Effector memory CD8-positive, alpha-beta T cell (primary cell): Measurements from ENCODE around the gene MALL.
A peak's percentile ranks its signal among the peaks of the same experiment; 100 is the strongest.
"Not testable (repeated sequence)": the region's sequence is repeated elsewhere in the genome, so short reads cannot be mapped to it uniquely, and the experiment has no call there.

Source experiments
- ATAC-seq: fragments of 150-1000 bp; cut with Tn5 transposase; replicated peaks from 2 replicates; pipeline ENCODE4 v1.10.0; 2021; ENCODE audit warnings: mild to moderate bottlenecking, moderate library complexity
- DNase-seq, 3 experiments: peaks; one replicate each; pipeline ENCODE4 v3.0.0; 2021
- H3K27ac Mint-ChIP-seq, 2 donors: one replicate each; pipeline ENCODE4 v1.8.0; 2022; ENCODE audit warnings: mild to moderate bottlenecking in 2 of 2, mixed read lengths in 2 of 2, moderate library complexity in 2 of 2
- H3K27me3 Mint-ChIP-seq, 2 donors: one replicate each; pipeline ENCODE4 v1.8.0; 2022; ENCODE audit warnings: mixed read lengths in 2 of 2
- H3K36me3 Mint-ChIP-seq: one replicate; pipeline ENCODE4 v1.8.0; 2022; ENCODE audit warnings: mild to moderate bottlenecking, moderate library complexity, mixed read lengths; ENCODE audit not compliant: insufficient read depth
- H3K4me1 Mint-ChIP-seq, 2 donors: one replicate each; pipeline ENCODE4 v1.8.0; 2022; ENCODE audit warnings: low read depth in 2 of 2, mixed read lengths in 2 of 2
- H3K4me3 Mint-ChIP-seq, 2 donors: one replicate each; pipeline ENCODE4 v1.8.0; 2022; ENCODE audit warnings: mild to moderate bottlenecking in 2 of 2, mixed read lengths in 2 of 2, moderate library complexity in 2 of 2
- H3K9me3 Mint-ChIP-seq, 2 donors: one replicate each; pipeline ENCODE4 v1.8.0; 2022; ENCODE audit warnings: mixed read lengths in 2 of 2
- total RNA-seq, 9 experiments: gene quantifications; one replicate each; lab custom pipeline; 2026; lab: John Stamatoyannopoulos, UW

MALL gene
- total RNA-seq, result 0 to 0.07 (median 0) reads per million in 9 experiments

DNA sequence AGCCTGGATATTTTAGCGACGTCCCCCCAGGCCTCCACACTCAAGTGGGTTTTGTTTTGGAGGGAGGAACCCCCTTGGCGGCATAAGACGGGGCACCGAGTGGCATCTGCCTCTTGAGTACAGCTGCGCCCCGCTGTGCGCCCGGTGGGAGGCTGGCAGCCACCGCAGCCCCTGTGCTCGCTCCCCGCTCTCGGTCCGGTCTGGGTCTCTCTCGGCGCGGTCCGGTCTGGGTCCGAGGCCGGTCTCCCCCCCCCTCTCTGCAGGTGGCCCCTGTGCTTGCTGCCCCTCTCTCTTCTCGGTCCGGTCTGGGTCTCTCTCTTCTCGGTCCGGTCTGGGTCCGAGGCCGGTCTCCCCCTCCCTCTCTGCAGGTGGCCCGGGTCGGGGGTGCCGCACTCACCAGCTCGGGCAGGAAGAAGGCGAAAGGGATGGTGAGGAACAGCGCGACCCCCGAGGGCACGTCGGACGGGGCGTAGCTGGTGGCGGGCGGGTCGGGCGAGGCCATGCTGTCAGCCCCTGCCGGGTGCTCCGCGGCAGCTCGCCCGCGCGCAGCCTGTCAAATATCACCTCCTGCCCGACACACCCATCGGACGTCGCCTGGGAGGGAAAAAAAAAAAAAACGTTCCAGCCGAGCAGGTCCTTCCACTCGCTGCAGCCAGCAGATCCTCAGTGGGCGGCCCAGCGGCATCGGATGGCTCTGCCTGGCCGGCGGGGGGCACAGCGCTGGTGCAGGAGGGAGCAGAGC lies at the start of gene MALL:
Gene MALL, minus strand, starts transcription at position 532 of the 742 bp plus-strand sequence. Its CDS starts 30 bp downstream, at position 502.
- Mint-ChIP-seq H3K4me1 (no peaks in the 10 kb centered on the region), H3K27me3 (peaks cover 67 to 91% of the 10 kb centered on the region in 2 donors), H3K36me3 (no peaks in the 10 kb centered on the region), H3K4me3 (peak within 1 kb of the TSS in 1 of 2 donors; percentile 30), H3K9me3 (no peaks in the 10 kb centered on the region), H3K27ac (no peak within 1 kb of the TSS)
- no peak for DNase-seq
- ATAC-seq, result no peak

DNA sequence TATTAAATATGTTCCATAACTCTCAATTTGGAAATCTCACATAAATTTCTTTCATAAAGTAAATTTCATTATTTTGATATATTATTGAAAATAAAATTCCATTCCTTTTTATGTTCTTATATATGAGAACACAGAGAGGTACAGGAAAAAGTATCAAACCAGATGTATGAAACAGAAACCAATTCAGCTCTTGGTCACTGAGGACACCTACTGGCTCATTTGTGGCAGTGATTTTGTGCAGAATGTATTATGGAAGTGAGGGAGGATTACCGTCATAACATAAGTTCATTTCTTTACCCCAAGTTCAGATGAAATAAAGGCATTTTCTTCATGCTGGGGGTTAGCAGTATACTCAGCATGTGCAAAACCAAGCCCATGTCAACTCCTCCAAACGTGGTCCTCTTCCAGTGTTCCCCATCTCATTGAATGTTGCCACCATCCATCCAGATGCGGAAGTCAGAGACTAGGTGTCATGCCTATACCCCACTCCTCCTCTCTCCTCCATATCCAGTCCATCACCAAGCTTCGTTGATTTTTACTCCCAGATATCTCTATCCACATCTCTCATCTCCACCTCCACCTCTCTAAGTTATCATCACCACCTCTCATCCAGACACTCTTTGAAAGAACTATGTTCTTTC lies 41.7 kb upstream of the MALL start:
- DNase-seq, result peak in 1 of 3 experiments; percentile 11
- Mint-ChIP-seq H3K4me1 (peaks cover 3 to 5% of the 10 kb centered on the region in 2 donors), H3K4me3 (no peak overlapping the region), H3K27ac (no peak overlapping the region), H3K36me3 (no peaks in the 10 kb centered on the region), H3K27me3 (peaks cover 0 to 6% of the 10 kb centered on the region in 2 donors), H3K9me3 (peaks cover 0 to 6% of the 10 kb centered on the region in 2 donors)
- ATAC-seq, result peak; percentile 46

DNA sequence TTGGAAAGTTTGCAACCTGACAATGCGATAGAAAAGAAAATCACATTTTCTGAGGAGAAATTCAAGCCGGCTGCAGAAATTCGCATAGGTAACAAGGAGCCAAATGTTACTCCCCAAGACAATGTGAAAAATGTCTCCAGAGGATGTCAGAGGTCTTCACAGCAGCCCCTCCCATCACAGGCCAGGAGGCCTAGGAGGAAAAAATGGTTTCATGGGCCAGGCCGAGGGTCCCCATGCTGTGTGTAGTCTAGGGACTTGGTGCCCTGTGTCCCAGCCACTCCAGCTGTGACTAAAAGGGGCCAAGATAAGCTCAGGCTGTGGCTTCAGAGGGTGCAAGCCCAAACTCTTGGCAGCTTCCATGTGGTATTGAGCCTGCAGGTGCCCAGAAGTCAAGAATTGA lies 39.2 kb upstream of the MALL start:
- not testable (repeated sequence) for DNase-seq, ATAC-seq, H3K36me3 Mint-ChIP-seq, H3K27ac Mint-ChIP-seq, H3K27me3 Mint-ChIP-seq, H3K9me3 Mint-ChIP-seq, H3K4me3 Mint-ChIP-seq, H3K4me1 Mint-ChIP-seq

DNA sequence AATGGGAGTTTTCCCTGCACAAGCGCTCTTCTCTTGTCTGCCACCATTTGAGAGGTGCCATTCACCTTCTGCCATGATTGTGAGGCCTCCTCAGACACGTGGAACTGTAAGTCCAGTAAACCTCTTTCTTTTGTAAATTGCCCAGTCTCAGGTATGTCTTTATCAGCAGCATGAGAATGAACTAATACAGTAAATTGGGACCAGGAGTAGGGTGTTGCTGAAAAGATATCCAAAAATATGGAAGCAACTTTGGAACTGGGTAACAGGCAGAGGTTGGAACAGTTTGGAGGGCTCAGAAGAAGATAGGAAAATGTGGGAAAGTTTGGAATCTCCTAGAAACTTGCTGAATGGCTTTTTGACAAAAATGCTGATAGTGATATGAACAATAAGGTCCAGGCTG lies 38.6 kb upstream of the MALL start:
- not testable (repeated sequence) for H3K27me3 Mint-ChIP-seq, H3K36me3 Mint-ChIP-seq, H3K4me3 Mint-ChIP-seq, H3K4me1 Mint-ChIP-seq, H3K27ac Mint-ChIP-seq, H3K9me3 Mint-ChIP-seq, DNase-seq, ATAC-seq

DNA sequence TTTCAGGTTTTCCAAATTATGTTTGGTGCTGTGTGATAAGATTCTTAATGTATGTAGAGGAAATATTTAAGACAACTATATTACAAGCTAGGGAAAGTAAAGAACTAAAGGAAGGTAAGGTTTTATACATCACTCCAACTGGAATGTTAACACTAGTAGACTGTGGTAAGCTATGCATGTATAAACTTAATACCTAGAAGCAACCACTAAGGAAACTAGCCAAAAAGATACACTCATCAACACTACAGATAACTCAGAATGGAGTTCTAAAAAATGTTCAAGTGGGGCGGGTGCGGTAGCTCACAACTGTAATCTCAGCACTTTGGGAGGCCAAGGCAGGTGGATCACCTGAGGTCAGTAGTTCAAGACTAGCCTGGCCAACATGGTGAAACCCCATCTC lies 37.8 kb upstream of the MALL start:
- ATAC-seq, result no peak
- Mint-ChIP-seq H3K4me1 (peaks cover 3 to 5% of the 10 kb centered on the region in 2 donors), H3K9me3 (peaks cover 0 to 6% of the 10 kb centered on the region in 2 donors), H3K36me3 (no peaks in the 10 kb centered on the region), H3K27me3 (peaks cover 0 to 6% of the 10 kb centered on the region in 2 donors), H3K27ac (no peak overlapping the region), H3K4me3 (no peak overlapping the region)
- no peak for DNase-seq

DNA sequence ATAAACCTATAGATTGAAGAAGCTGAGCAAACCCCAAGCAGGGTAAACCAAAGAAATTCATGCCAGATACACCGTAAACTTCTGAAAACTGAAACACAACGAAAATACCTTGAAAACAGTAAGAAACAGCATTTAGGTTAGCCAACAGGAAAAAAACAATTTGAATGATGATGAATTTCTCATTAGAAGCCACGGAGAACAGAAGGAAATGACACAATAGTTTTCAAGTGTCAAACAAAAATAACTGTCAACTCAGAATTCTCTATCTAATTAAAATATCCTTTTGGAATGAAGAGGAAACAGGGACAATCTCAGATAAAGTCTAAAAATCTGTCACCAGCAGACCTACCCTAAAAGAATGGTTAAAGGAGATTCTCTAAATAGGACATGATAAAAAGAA lies 37.3 kb upstream of the MALL start:
- DNase-seq, result no peak
- H3K27me3 Mint-ChIP-seq, result peaks cover 0 to 6% of the 10 kb centered on the region in 2 donors
- H3K4me1 Mint-ChIP-seq, result peaks cover 3 to 5% of the 10 kb centered on the region in 2 donors
- ATAC-seq, result no peak
- H3K36me3 Mint-ChIP-seq, result no peaks in the 10 kb centered on the region
- peaks cover 0 to 6% of the 10 kb centered on the region in 2 donors for H3K9me3 Mint-ChIP-seq
- H3K4me3 Mint-ChIP-seq, result no peak overlapping the region
- H3K27ac Mint-ChIP-seq, result no peak overlapping the region

DNA sequence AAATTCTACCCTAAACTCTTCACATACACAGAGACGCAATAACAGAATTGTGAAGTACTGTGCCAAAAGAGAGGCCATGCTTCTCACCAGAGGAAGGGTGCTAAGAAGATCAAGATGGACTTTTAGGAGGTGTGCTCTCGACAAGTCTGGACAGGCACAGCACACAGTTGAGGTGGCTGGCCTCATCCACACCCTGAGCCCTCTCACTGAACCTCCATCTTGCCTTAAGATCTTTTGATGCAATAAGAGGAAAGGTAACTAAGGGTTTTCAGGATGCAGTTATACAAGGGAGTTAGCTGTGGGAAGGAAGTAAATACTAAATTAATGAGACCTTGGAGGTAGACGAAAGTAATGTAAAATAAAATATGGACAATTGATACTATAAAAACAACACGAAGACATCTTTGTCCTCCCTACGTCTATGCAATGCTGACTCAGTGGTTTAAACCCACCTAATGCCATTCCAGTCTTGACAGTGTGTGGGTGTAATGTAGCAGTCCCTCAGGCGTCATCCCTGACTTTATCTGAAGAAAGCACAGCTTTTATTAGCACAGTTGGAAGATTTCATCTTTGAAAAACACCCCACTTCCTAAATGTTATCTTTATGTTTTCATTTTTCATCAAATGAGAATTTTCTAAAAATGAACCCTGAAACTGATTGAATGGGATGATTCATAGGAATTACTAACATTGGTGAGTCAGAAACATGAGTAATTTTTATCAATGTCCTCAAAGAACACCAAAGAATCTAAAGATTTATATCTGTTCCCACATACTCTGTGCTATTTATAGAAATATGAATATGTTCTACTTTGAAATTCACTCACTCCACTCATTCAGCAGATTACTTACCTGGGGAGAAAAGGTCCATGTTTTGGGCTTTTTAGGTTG lies 34.0 kb upstream of the MALL start:
- peaks cover 0 to 12% of the 10 kb centered on the region in 2 donors for H3K27me3 Mint-ChIP-seq
- no peak overlapping the region for H3K4me3 Mint-ChIP-seq
- ATAC-seq (no peak), DNase-seq (no peak)
- no peaks in the 10 kb centered on the region for H3K36me3 Mint-ChIP-seq
- H3K4me1 Mint-ChIP-seq, result no peaks in the 10 kb centered on the region
- H3K27ac Mint-ChIP-seq, result no peak overlapping the region
- H3K9me3 Mint-ChIP-seq, result peaks cover 0 to 6% of the 10 kb centered on the region in 2 donors

DNA sequence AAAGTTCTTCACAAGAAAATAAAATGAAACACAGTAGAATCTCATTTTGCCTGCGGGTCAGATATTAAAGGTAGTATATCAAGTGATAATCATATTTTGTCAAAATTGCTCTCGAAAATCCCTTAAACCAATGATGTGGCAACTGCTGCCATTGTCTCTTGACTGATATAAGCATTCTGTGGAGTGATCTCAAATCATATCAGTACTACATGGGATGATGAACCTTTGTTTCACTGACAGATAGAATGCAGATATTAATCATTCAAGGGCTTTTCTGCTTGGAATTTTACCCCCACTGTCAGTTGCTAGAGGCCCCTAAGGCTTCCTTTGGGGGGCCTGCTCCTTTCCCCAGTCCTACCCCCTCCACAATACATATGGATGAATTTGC lies 31.3 kb upstream of the MALL start:
- Mint-ChIP-seq H3K27ac (no peak overlapping the region), H3K27me3 (peaks cover 0 to 12% of the 10 kb centered on the region in 2 donors), H3K4me3 (no peak overlapping the region), H3K36me3 (no peaks in the 10 kb centered on the region), H3K4me1 (no peaks in the 10 kb centered on the region), H3K9me3 (no peaks in the 10 kb centered on the region)
- no peak for DNase-seq
- ATAC-seq, result no peak

DNA sequence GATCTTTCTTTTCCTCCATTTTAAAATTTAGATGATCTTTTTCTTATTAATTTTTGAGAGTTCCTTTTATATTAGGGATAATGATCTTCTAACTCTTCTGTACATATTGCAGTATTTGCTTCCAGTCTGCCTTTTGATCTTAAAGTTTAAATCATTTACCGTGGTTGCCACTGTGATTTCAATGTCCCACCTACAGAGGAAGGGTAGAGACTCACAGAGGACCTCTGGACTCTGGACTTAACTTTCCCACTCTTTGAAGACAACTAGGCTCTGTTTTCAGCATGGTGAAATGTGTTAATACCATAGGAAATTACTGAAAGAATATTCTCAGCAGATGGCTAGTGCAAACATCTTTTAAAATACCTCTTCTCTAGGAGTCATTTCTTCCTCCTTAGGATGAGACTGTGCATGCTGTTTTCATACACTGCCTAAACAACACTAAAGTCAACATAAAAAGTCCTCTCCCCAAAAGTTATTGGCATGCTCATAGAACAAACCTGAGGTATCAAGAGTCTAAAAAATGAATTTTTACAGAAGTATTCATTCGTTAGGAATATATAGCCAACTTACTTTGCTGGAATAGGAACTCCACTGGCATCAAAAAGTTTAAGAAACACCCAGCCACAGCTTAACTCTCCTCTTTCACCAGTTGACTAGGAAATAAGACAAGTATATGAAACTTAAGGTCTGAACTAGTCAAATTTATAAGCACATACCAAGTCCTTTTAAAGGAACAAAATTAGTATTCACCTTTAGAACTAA lies 30.7 kb upstream of the MALL start:
- Mint-ChIP-seq H3K9me3 (no peaks in the 10 kb centered on the region), H3K27ac (no peak overlapping the region), H3K36me3 (no peaks in the 10 kb centered on the region), H3K27me3 (peaks cover 0 to 12% of the 10 kb centered on the region in 2 donors), H3K4me1 (no peaks in the 10 kb centered on the region), H3K4me3 (no peak overlapping the region)
- DNase-seq (no peak), ATAC-seq (no peak)

DNA sequence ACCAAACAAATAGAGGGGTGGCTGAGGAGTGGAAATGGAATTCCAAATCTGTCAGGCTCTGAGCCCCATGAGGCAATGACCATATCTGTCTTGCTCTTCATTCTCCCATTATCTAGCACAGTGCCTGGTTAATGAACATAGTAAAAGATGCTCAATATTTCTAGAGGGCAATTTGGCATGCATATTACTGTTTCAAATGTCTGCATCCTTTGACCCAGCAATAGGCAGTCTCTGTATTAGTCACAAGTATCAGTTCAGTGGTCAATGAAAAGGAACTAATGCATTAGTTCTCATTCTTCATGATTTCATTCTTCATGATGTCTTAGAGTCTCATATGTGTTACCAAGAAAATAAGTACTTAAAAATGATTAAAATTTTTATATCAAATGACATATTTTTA lies 28.4 kb upstream of the MALL start:
- Mint-ChIP-seq H3K4me1 (no peaks in the 10 kb centered on the region), H3K9me3 (no peaks in the 10 kb centered on the region), H3K27ac (no peak overlapping the region), H3K36me3 (no peaks in the 10 kb centered on the region), H3K4me3 (no peak overlapping the region), H3K27me3 (peaks cover 0 to 19% of the 10 kb centered on the region in 2 donors)
- DNase-seq (no peak), ATAC-seq (no peak)

DNA sequence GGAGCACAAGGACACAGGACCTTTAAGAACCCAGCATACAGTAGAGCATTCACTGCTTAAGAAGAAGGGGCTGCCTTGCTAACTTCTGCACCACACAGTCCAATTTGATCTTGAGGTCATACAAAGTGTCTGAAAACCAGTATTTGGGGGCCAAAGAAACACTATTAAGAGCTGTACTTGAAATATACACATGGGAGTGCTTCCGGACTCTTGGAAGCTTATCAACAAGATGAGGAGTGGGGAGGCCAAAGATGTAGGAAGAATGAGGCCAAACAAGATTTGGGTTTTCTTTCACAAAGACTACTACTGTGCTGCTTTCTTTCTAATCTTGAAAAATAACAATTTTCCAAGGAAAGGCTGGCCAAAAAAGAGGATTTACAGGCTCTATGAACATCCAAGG lies 24.8 kb upstream of the MALL start:
- no peaks in the 10 kb centered on the region for H3K36me3 Mint-ChIP-seq
- H3K27ac Mint-ChIP-seq, result no peak overlapping the region
- no peaks in the 10 kb centered on the region for H3K9me3 Mint-ChIP-seq
- ATAC-seq, result no peak
- no peak for DNase-seq
- H3K27me3 Mint-ChIP-seq, result peaks cover 0 to 7% of the 10 kb centered on the region in 2 donors
- H3K4me1 Mint-ChIP-seq, result no peaks in the 10 kb centered on the region
- no peak overlapping the region for H3K4me3 Mint-ChIP-seq

DNA sequence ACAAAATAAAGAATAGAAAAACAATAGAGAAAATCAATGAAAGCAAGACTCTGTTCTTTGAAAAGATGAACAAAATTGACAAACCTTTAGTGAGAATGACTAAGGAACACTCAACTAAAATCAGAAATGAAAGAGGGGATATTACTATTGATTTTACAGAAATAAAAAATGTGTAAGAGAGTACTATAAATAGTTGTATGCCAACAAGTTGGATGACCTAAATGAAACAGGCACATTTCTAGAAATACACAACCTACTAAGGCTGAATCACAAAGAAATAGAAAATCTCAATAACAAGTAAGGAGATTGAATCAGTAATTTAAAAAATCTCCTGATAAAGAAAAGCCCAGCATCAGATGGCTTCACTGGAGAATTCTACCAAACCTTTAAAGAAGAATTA lies 18.4 kb upstream of the MALL start:
- Mint-ChIP-seq H3K27me3 (peaks cover 0 to under 1% of the 10 kb centered on the region in 2 donors), H3K4me1 (no peaks in the 10 kb centered on the region), H3K9me3 (no peaks in the 10 kb centered on the region), H3K4me3 (no peak overlapping the region), H3K27ac (no peak overlapping the region), H3K36me3 (no peaks in the 10 kb centered on the region)
- ATAC-seq (no peak), DNase-seq (no peak)

DNA sequence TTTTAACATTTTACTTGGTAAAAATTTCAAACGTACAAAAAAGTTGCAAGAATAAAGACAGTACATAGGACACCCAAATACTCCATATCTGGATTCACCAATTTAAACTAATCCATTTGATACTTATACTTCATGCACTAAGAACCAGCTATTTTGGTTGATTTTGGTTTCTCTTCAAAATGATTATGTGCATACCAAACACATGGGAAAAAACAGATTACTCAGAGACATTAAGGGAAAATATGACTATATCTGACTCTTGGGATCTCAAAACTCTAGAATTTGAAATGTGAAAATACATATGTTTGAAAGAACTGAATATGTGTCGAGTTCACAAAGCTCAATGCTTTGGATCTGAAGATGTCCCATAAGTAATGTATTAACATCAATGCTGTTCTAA lies 15.5 kb upstream of the MALL start:
- Mint-ChIP-seq H3K27ac (no peak overlapping the region), H3K27me3 (no peaks in the 10 kb centered on the region), H3K4me3 (no peak overlapping the region), H3K36me3 (no peaks in the 10 kb centered on the region), H3K9me3 (no peaks in the 10 kb centered on the region), H3K4me1 (no peaks in the 10 kb centered on the region)
- no peak for DNase-seq
- ATAC-seq, result no peak
